CD4-positive, alpha-beta memory T cell (primary cell): ENCODE data around the gene TEPSIN. TPM values are rescaled to one million over a fixed set of nuclear protein-coding genes. Genes with fewer than 3 reads are reported as not detected.
A peak's percentile ranks its signal among the peaks of the same experiment; 100 is the strongest.

Experiments used
- CTCF ChIA-PET: fragments of 350-600 bp; sonication (Branson Sonifier 250); formaldehyde crosslinking; loops from one replicate; lab custom pipeline; 2021; ENCODE audit warnings: inconsistent platforms; ENCODE audit not compliant: partially characterized antibody; lab: Charles Lee
- POLR2A ChIA-PET: fragments of 350-600 bp; sonication (Branson Sonifier 250); formaldehyde crosslinking; loops from one replicate; lab custom pipeline; 2021; ENCODE audit not compliant: partially characterized antibody; lab: Charles Lee
- DNase-seq, 5 donors: peaks; one replicate each; pipeline versions ENCODE4 v3.0.0 to v3.0.0-alpha.2; 2020 to 2022; ENCODE audit warnings: mixed read lengths in 1 of 5
- H3K27ac ChIP-seq: one replicate; pipeline ENCODE4 v1.7.0; 2013; ENCODE audit warnings: low read depth, low read length
- H3K27me3 ChIP-seq: 2 replicates; pipeline ENCODE4 v1.7.0; 2013; ENCODE audit warnings: mild to moderate bottlenecking, low read length, moderate library complexity; ENCODE audit not compliant: insufficient read depth
- H3K36me3 ChIP-seq: 2 replicates; pipeline ENCODE4 v1.7.0; 2013; ENCODE audit warnings: mild to moderate bottlenecking, low read length, moderate library complexity; ENCODE audit not compliant: insufficient read depth
- H3K4me1 ChIP-seq: 2 replicates; pipeline ENCODE4 v1.7.0; 2013; ENCODE audit warnings: mild to moderate bottlenecking, low read length, moderate library complexity; ENCODE audit not compliant: insufficient read depth
- H3K4me3 ChIP-seq, 2 donors: one replicate each; pipeline ENCODE4 v1.7.0; 2013; ENCODE audit warnings: low read length in 2 of 2, mild to moderate bottlenecking in 1 of 2
- H3K9me3 ChIP-seq, 2 donors: one replicate each; pipeline ENCODE4 v1.7.0; 2013; ENCODE audit warnings: low read length in 2 of 2, control low read depth in 1 of 2; ENCODE audit not compliant: control insufficient read depth in 1 of 2
- H3K27ac Mint-ChIP-seq, 7 donors: one replicate each; pipeline ENCODE4 v1.8.0; 2020 to 2021; ENCODE audit warnings: mixed read lengths in 7 of 7, mild to moderate bottlenecking in 6 of 7, inconsistent platforms in 3 of 7, moderate library complexity in 3 of 7
- H3K27me3 Mint-ChIP-seq, 2 donors: one replicate each; pipeline ENCODE4 v1.8.0; 2020 to 2021; ENCODE audit warnings: mixed read lengths in 2 of 2
- H3K36me3 Mint-ChIP-seq, 2 donors: one replicate each; pipeline ENCODE4 v1.8.0; 2020 to 2021; ENCODE audit warnings: mixed read lengths in 2 of 2, inconsistent platforms in 1 of 2, mild to moderate bottlenecking in 1 of 2
- H3K4me1 Mint-ChIP-seq, 4 donors: one replicate each; pipeline ENCODE4 v1.8.0; 2020 to 2021; ENCODE audit warnings: mixed read lengths in 4 of 4, mild to moderate bottlenecking in 1 of 4
- H3K4me3 Mint-ChIP-seq, 8 donors: one replicate each; pipeline ENCODE4 v1.8.0; 2020 to 2021; ENCODE audit warnings: mixed read lengths in 8 of 8, mild to moderate bottlenecking in 7 of 8, moderate library complexity in 6 of 8, inconsistent platforms in 3 of 8
- H3K9me3 Mint-ChIP-seq, 8 donors: one replicate each; pipeline ENCODE4 v1.8.0; 2020 to 2021; ENCODE audit warnings: mixed read lengths in 8 of 8, mild to moderate bottlenecking in 5 of 8, inconsistent platforms in 3 of 8, moderate library complexity in 1 of 8
- intact Hi-C: fragments of 100-400 bp; cut with micrococcal nuclease; formaldehyde crosslinking; loops from one replicate; pipeline ENCODE4 v1.15.1; 2023
- polyA plus RNA-seq, 2 donors: library from polyadenylated mRNA; unstranded; fragments of 300-500 nt; fragmentation: Illumina TruSeq; gene quantifications; one replicate each; pipeline ENCODE4 v1.2.3, GENCODE V29; 2021
- total RNA-seq, 2 experiments: library from RNA; stranded (reverse); gene quantifications; one replicate each; pipeline ENCODE4 v1.2.3, GENCODE V29; 2021

Gene TEPSIN
- total and polyA plus RNA-seq, 4 experiments from 2014 or later: 2.0 to 126 (median 58.1) TPM

DNA sequence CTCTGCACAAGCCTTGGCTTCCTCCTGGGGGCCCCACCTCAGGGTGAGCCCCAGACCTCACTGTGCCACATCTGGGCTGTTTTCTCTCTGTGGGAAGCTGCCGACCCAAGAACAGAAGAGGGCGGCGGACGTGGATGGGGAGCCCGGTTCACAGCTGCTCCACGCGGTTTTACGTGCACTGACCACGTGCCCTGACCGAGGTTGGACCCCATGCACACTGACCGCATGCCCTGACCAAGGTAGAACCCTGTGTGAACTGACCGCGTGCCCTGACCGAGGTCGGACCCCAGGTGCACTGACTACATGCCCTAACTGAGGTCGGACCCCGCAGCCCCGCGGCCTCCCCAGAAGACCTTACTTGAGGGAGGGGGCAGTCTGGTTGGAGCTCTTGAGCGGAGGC lies 35.7 kb downstream of the TEPSIN start:
- Mint-ChIP-seq H3K4me3 (no peak overlapping the region), H3K4me1 (no peaks in the 10 kb centered on the region), H3K27me3 (no peaks in the 10 kb centered on the region), H3K27ac (no peak overlapping the region), H3K36me3 (no peaks in the 10 kb centered on the region), H3K9me3 (no peaks in the 10 kb centered on the region)
- no peaks in the 10 kb centered on the region for H3K27me3 ChIP-seq
- no peak overlapping the region for H3K27ac ChIP-seq
- H3K4me3 ChIP-seq: no peak overlapping the region
- intact Hi-C loops: no loop called here
- ChIA-PET CTCF (no interaction called here), POLR2A (no interaction called here)
- no peaks in the 10 kb centered on the region for H3K4me1 ChIP-seq
- no peaks in the 10 kb centered on the region for H3K9me3 ChIP-seq
- DNase-seq: no peak
- no peaks in the 10 kb centered on the region for H3K36me3 ChIP-seq

DNA sequence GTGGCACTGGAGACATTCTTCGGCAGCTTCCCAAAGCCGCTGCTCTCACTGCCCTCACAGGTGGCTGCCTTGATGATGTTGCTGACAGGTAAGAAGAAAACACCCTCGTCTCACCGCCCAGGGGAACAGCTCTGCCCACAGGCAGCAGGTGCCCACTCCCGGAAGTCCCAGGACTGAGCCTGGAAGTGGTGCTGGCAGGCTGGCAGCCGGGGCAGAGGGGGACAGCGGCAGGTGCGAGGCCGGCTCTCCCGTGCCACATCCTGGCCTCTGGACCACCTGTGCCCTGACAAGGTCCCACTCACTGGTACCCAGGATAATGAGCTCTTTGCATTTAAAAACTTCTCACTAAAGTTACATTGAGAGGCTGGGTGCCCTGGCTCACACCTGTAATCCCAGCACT lies 36.5 kb downstream of the TEPSIN start:
- Histone ChIP-seq H3K27ac (no peak overlapping the region), H3K4me3 (no peak overlapping the region), H3K4me1 (no peaks in the 10 kb centered on the region), H3K27me3 (no peaks in the 10 kb centered on the region), H3K9me3 (no peaks in the 10 kb centered on the region), H3K36me3 (no peaks in the 10 kb centered on the region)
- intact Hi-C loops: no loop called here
- H3K36me3 Mint-ChIP-seq: no peaks in the 10 kb centered on the region
- no peak overlapping the region for H3K27ac Mint-ChIP-seq
- H3K9me3 Mint-ChIP-seq: no peaks in the 10 kb centered on the region
- POLR2A ChIA-PET: no interaction called here
- CTCF ChIA-PET: no interaction called here
- no peak overlapping the region for H3K4me3 Mint-ChIP-seq
- H3K27me3 Mint-ChIP-seq: no peaks in the 10 kb centered on the region
- H3K4me1 Mint-ChIP-seq: no peaks in the 10 kb centered on the region
- DNase-seq: no peak

DNA sequence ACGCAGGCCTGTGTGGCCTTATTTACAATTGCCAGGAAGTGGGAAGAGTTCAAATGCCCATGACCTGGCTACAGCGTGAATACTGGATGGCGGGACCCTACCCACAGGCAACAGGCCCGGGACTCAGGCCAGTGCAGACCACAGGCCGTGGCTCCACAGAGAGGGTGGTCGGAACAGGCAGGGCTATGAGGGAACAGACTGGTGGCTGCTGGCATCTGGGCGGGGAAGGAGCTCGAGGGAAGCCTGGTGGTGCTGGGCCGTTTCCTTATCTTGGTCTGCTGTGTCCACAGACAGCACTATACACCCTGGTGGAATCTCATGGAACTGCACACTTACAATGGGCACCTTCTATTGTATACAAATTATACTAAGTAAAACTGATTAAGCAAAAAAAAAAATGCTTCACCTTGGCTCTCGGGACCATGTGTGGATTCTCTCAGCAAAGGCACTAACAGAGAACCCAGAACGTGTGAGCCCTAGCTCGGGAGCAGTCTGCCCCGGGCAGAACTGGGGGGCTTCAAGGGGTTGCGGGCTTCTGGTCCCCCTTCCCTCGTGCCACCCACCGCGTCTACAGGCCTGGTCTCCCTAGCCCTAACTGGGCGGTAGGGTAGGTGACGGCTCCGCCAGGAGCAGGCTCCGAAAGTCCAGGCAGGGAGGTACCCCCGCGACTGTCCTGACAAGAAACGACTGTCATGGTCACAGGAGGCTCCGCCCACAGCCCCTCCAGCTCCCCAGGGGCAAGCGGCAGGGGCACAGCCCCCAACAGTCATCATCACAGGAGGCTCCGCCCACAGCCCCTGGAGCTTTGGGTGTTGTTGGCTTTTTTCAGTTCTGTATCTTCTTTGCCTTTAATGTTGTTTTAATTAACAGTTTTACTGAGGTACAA lies 37.9 kb downstream of the TEPSIN start:
- Histone ChIP-seq H3K27me3 (no peaks in the 10 kb centered on the region), H3K4me3 (no peak overlapping the region), H3K27ac (no peak overlapping the region), H3K36me3 (no peaks in the 10 kb centered on the region), H3K9me3 (no peaks in the 10 kb centered on the region), H3K4me1 (no peaks in the 10 kb centered on the region)
- H3K36me3 Mint-ChIP-seq: no peaks in the 10 kb centered on the region
- no peaks in the 10 kb centered on the region for H3K27me3 Mint-ChIP-seq
- H3K4me3 Mint-ChIP-seq: no peak overlapping the region
- H3K9me3 Mint-ChIP-seq: no peaks in the 10 kb centered on the region
- peak in 1 of 5 donors; percentile 31 for DNase-seq
- CTCF ChIA-PET: no interaction called here
- POLR2A ChIA-PET: no interaction called here
- no peak overlapping the region for H3K27ac Mint-ChIP-seq
- intact Hi-C loops: no loop called here
- no peaks in the 10 kb centered on the region for H3K4me1 Mint-ChIP-seq

DNA sequence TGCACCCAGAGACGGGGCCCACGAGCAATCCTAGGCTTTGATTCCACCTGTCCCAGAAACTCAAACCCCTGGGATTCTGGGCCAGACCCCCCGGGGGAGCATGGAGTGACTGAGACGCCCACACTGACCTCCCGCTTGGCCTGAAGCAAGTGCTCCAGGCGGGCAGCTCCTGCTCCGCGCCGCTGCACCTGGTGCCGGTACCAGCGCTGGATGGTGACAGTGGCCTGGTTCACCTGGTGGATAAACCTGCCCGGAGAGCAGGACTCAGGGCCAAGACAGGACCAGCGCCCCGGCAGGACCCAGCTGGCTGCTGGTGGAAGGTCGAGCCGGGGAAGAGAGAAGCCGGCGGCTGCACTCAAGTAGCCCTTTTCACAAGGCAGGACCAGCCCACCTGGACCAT lies 38.7 kb downstream of the TEPSIN start:
- Histone ChIP-seq H3K27me3 (no peaks in the 10 kb centered on the region), H3K4me3 (no peak overlapping the region), H3K4me1 (no peaks in the 10 kb centered on the region), H3K9me3 (no peaks in the 10 kb centered on the region), H3K36me3 (no peaks in the 10 kb centered on the region), H3K27ac (no peak overlapping the region)
- DNase-seq: no peak
- Mint-ChIP-seq H3K27ac (no peak overlapping the region), H3K27me3 (no peaks in the 10 kb centered on the region), H3K9me3 (no peaks in the 10 kb centered on the region), H3K36me3 (no peaks in the 10 kb centered on the region), H3K4me1 (no peaks in the 10 kb centered on the region), H3K4me3 (no peak overlapping the region)
- ChIA-PET POLR2A (no interaction called here), CTCF (no interaction called here)
- intact Hi-C loops: no loop called here

DNA sequence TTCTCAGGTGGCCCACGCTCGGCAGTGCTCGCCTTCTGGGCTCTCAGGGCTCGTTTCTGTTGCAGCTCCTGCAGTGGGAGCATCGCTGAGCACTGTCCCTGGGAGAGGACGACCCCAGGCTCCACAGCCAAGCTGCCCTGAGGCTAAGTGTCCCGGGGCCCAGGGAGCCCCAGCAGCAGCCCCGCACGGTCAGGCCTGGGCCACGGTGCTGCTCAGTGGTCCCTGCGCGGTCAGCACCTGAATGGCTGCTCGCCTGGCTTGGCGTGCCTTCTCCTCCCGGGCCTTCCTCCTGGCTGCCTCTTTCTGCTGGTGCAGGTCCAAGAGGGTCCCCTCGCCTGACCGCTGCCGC lies 39.4 kb downstream of the TEPSIN start:
- Histone ChIP-seq H3K4me3 (no peak overlapping the region), H3K9me3 (no peaks in the 10 kb centered on the region), H3K27ac (no peak overlapping the region), H3K4me1 (no peaks in the 10 kb centered on the region), H3K36me3 (no peaks in the 10 kb centered on the region), H3K27me3 (no peaks in the 10 kb centered on the region)
- Mint-ChIP-seq H3K27ac (no peak overlapping the region), H3K4me1 (no peaks in the 10 kb centered on the region), H3K9me3 (no peaks in the 10 kb centered on the region), H3K4me3 (no peak overlapping the region), H3K36me3 (no peaks in the 10 kb centered on the region), H3K27me3 (no peaks in the 10 kb centered on the region)
- CTCF ChIA-PET: no interaction called here
- POLR2A ChIA-PET: no interaction called here
- intact Hi-C loops: no loop called here
- peak in 1 of 5 donors; percentile 20 for DNase-seq

DNA sequence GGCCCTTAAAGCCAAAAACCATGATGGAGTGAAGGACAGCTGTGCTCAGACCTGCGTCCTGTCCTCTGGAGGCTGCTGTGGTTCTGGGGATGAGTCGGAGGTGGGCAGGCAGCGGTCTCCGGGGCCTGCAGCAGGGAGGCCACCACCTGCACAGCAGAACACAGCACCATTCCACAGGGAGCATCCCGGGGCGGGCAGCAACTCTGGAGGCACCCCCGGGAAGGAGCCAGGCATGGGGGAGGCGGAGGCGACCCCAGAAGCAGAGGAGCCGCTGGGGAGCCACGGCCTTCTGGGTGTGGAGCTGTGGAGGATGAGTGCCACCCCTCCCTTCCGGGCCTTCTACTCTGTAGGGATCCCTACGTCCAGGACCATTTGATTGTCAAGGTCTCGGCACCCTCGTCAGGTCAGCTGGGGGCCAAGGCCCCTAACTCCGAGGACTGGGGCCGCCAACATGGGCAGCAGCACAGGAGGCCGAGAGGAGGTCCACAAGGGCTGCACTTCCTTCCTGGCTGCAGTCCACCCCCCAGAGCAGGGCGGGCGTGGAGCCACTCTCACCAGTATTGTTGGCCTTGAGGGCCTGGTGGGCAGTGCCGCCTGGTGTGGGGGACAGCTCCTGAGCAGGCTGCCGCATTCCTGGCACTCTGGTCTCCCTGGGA lies 39.9 kb downstream of the TEPSIN start:
- ChIA-PET CTCF (no interaction called here), POLR2A (no interaction called here)
- intact Hi-C loops: no loop called here
- DNase-seq: peak in 1 of 5 donors; percentile 19
- no peak overlapping the region for H3K4me3 Mint-ChIP-seq
- no peaks in the 10 kb centered on the region for H3K9me3 Mint-ChIP-seq
- no peaks in the 10 kb centered on the region for H3K9me3 ChIP-seq
- no peak overlapping the region for H3K27ac ChIP-seq
- no peaks in the 10 kb centered on the region for H3K36me3 Mint-ChIP-seq
- H3K4me1 ChIP-seq: no peaks in the 10 kb centered on the region
- H3K27me3 Mint-ChIP-seq: no peaks in the 10 kb centered on the region
- no peaks in the 10 kb centered on the region for H3K27me3 ChIP-seq
- H3K36me3 ChIP-seq: no peaks in the 10 kb centered on the region
- H3K4me3 ChIP-seq: no peak overlapping the region
- no peak overlapping the region for H3K27ac Mint-ChIP-seq
- H3K4me1 Mint-ChIP-seq: no peaks in the 10 kb centered on the region

DNA sequence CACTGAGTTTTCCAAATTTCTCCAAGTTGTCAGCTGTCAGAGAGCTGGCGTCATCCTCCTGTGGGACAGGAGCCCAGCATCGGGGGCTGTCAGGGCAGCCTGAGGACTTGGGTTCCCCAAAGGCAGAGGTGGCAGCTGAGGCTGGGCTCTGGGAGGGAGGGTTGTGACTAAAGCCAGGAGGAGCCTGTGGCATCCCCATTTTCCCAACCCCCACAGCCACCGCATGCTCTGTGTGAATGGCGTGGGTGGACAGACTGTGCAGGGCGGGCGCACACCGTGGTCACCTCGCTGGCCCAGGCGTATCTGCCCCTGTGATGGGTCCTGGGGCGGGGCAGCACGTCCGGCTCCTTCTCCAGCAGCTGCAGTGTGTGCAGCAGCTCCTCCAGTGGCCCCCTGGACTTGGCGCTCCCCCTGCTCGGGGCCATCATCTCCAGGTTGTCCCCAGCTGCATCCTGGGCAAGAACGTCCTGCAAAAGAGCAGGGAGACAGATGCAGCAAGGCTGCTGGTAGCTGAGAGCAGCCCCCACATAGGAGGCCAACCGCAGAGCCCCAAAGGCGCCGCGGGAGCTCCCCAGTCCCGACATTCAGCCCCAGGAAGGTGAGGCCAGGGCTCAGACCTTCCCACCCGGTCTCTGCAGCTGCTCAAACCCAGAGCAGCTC lies 40.9 kb downstream of the TEPSIN start:
- no peaks in the 10 kb centered on the region for H3K36me3 ChIP-seq
- ChIA-PET POLR2A (no interaction called here), CTCF (no interaction called here)

More for the DNA sequence above, 40.9 kb downstream of the TEPSIN start:
- Mint-ChIP-seq H3K27ac (no peak overlapping the region), H3K4me1 (no peaks in the 10 kb centered on the region), H3K4me3 (no peak overlapping the region), H3K9me3 (no peaks in the 10 kb centered on the region), H3K36me3 (no peaks in the 10 kb centered on the region), H3K27me3 (no peaks in the 10 kb centered on the region)
- no peaks in the 10 kb centered on the region for H3K4me1 ChIP-seq
- no peak overlapping the region for H3K4me3 ChIP-seq
- no peak overlapping the region for H3K27ac ChIP-seq
- H3K27me3 ChIP-seq: no peaks in the 10 kb centered on the region
- intact Hi-C loops: no loop called here
- no peaks in the 10 kb centered on the region for H3K9me3 ChIP-seq
- DNase-seq: no peak
